NCI-H1105 treated with DMSO at 0.1 percent for 48 hours (cell line): ENCODE data around the gene CMIP.
"Not testable (repeated sequence)": the region's sequence is repeated elsewhere in the genome, so short reads cannot be mapped to it uniquely, and the experiment has no call there.

Experiments used
- DNase-seq: peaks from one replicate; lab custom pipeline; 2025; lab: John Stamatoyannopoulos, UW

The CMIP gene

DNA sequence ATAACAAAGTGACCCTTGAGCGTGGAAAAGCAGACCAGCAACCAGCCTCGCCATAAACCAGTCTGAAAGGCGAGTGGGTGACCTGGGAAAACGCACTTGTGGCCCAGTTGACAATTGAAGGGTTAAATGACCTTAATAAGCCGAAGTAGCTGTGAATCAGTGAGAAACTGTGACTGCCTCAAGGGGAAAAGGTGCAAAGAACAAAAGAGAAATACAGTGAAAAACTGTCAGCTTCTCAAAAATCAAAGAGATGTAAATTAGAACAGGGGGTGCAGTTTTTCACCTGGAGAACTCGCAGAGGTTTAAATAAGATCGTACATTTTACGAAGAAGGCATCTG is 124.1 kb downstream of the CMIP start:
- no peak for DNase-seq

DNA sequence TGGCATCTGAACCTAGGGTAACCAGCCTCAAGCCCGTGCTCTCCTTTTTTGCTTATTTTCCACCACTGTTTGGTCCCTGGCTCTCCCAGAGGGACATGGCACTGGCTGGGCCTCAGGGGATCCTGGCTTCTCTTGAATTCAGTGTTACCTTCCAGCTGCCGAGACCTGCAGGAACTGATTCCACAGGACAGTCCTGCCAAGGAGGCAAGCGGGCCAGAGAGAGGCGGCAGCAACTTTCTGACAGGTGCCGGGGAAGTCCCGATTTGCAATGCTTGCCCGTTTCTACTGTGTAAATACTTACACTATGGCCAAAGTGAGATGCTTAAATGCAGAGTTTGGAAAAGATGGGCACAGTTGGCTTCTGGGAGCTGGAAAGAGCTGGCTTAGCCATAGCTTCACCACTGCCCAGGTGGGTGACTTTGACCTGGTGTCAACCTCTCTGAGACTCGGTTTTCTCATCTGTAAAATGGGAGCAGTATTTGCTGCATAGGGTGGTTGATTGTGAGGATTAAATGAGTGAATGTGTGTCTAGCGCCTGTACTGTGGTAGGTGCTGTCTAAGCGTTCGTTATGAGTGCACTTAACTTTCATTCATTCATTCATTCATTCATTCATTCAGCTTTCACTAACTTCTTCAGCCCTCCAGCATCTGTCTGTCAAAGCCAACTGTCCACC is 124.9 kb downstream of the CMIP start:
- DNase-seq, result no peak

DNA sequence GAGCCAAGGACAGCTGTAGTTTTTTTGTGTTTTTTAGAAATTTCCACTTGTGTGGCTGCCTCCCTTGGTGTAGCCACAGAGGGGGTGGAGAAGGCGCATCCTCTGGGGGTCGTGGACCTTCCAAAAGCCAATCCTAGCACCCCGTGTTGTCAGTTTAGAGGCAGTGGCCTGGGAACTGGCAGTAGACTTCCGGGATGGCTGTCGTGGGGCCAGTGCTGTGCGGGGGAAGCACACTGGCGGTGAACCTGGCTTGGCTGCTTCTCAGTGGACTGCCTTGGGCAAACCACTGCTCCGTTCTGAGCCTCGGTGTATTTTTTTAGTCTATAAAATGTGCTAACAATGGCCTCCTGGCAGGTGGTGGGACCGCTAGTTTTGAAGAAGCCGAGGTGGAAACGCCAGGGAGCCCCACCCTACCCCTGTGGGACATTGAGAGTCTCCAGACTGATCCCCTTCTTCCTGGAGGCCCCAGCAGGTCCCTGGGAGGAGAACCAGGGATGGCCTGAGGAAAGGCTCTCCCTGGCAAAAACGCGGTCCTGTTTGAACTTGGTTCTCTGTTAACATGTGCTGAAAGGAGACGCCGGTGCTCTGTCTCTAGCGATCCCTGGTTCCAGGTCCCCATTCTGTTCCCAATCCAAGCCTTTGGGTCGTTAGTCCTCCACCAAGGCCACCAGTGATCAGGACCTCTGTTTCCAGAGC is 125.7 kb downstream of the CMIP start:
- no peak for DNase-seq

DNA sequence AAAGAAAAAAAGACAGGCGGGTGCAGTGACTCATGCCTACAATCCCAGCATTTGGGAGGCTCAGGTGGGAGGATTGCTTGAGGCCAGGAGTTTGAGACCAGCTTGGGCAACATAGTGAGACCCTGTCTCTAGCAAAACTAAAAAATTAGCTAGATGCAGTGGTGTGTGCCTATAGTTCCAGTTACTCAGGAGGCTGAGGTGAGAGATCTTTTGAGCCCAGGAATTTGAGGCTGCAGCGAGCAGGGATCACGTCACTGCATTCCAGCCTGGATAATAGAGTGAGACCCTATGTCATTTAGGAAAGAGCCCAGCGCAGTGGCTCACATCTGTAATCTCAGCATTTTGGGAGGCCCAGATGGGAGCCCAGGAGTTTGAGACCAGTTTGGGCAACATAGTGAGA is 126.6 kb downstream of the CMIP start:
- DNase-seq, result no peak

DNA sequence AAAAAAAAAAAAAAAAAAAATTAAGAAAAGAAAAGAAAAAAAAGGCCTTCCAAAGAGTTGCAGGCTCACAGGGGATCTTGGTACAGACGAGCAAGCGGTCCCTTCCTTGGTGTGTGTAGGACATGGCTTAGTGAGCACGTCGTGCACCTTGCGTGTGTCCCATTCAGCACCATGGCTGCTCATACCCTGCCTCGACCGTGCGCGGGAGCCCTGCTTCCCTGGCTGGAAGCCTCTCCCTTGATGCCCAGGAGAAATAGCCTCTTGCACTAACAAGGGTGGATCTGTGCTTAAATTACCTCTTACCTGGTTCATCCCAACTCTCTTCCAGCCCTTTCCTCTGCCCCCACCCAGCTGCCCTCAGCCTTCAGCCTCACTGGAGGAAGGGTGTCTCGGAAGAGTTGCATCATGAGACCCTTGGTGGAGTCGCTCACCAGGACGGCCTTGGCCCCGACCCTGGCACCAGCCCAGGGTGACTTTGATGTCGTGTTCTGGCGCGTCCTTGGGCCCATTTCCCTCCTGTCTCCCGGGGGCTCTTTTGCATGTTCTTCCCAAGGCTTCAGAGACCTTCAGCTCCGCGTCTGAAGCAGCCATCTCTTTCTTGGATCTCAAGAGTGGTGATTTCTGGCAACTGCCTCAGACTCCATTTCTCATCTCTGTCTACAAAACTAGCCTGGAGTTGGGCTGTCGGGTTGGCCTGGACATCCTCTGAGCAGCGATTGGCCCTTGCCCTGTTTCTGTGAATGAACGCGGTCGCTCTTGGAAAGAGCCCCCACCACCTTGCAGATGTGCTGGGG is 127.2 kb downstream of the CMIP start:
- DNase-seq, result no peak

DNA sequence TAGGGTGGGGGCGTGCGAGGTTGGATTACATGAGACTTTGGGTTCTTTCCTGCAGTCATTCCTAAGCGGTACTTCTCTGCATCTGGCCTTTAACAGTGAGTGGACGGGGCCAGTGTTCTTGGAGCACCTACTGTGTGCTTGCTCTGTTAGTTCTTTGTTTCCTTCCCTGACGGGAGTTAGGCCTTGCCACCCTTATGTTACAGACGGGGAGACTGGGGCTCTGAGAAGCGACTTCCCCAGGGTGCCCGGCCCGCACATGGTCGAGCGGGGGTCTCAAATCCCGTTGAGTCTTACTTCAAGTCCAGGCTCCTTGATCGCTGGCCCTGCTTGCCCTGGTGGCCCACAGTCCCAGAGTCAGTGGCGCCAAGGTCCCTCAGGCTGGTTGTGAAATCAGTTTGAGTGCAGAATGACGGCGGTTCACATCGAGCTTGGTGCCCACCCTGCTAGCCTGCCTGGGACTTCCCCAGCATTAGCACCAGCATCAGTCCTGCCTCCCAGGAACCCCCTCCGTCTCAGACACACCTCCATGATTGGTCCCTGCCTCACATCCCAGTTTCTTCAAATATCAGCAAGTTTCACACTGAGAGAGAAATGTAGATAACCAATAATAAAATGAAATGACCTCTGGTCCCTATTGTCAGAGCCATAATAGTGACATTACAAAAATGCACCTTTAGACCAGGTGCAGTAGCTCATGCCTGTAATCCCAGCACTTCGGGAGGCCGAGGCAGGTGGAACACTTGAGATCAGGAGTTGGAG is 128.0 kb downstream of the CMIP start:
- no peak for DNase-seq

DNA sequence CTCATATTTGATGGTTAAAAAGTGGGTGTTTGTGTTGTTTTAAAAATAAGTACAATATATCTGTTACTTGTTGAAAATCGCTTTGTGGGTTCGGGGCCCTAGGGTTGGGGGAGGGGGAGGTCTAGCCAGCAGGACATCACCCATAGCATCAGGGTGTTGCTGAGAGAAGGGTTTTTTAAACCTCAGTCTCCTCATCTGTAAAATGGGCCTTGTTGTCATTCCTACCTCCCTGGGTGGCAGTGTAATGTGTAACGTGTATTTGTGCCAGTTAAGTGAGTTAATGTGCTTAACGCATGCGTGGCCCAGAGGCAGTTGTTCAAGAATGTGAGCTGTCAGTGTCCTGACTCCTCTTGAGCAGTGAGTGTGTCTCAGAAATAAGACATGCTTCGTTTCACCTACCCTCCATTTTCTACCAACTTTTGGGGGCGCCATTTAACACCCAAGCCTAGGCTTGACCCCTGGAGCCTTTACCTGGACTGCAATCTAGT is 129.0 kb downstream of the CMIP start:
- DNase-seq, result no peak

DNA sequence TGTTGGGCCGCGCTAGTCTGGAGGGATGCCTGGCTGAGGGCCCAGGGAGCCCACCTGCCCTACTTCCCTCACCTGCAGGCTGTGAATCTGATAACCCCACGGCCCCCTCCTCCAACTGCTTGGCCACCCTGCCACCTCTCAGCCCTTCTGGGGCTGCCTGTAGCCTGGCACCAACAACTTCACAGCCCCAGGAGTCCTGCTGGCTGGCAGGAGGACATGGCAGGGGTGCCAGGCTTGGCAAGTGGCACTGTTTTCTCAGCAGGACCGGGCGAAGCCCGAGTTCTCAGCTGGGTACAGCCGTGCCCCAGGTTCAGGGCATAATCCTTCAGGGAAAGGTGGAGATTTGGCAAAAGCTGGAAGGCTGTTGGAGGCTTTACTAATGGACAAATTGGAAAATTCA is 129.6 kb downstream of the CMIP start:
- no peak for DNase-seq

DNA sequence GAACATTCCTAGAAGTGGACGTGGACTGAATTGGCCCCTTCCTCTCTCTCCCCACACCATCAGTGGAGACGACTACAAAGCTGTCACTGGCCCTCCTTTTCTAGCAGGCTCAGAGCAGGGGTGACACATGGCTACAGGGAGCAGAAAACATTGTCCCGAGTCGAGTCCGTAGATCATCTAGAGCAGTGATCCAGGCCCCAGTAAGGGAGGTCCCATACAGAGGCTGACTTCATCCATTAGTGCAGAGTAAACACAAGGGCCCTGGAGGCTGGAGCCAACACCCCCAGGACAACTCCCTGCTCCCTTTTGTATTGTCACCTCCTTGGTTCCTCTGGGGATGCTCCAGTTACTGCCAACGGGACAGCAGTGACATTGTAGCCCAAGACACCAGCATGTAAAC is 130.7 kb downstream of the CMIP start:
- DNase-seq, result no peak

DNA sequence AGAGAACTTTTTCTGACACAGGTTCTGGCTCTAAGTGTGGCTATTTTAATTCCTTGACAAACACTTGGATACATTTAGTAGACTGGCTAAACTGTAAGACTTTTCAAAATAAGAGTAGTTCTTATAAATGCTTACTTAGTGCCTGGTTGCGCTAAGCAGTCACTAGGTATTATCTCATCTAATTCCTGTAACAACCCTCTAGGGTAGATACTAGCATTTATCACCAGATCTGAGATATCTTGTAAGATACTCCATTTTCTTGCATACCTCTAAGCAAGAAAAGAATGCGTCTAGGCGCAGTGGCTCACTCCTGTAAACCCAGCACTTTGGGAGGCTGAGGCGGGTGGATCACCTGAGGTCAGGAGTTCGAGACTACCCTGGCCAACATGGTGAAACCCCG is 131.2 kb downstream of the CMIP start:
- DNase-seq, result no peak

DNA sequence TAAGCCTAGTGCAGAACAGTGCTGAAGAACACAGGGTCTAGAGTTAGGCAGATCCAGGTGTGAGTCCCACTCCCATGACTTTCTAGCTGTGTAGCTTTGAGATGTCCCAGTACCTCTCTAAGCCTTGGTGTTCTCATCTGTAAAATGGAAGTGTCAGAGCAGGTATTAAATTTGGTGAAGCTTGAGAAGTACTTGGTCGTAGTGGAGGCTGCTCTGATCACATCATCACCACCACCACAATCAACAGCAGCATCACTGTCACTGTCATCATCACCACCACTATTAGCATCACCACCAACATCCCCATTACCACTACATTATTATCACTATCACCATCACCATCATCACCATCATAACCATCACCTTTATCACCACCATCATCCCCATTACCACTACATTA is 132.1 kb downstream of the CMIP start:
- no peak for DNase-seq

DNA sequence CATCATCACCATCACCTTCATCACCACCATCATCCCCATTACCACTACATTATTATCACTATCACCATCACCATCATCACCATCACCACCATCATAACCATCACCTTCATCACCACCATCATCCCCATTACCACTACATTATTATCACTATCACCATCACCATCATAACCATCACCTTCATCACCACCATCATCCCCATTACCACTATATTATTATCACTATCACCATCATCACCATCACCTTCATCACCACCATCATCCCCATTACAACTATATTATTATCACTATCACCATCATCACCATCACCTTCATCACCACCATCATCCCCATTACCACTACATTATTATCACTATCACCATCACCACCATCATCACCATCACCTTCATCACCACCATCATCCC is 132.7 kb downstream of the CMIP start:
- not testable (repeated sequence) for DNase-seq

DNA sequence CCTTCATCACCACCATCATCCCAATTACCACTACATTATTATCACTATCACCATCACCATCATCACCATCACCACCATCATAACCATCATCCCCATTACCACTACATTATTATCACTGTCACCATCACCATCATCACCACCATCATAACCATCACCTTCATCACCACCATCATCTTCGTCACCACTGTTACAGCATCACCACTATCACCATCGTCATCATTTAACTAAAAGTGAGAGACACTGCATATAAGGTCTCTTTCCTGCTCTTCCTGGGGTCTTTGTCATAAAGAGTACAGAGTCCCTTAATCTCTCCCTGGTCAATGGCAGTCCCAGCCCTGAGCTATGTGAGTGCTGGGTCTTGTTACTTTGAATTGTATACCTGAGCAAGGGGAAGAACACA is 133.5 kb downstream of the CMIP start:
- DNase-seq, result no peak

DNA sequence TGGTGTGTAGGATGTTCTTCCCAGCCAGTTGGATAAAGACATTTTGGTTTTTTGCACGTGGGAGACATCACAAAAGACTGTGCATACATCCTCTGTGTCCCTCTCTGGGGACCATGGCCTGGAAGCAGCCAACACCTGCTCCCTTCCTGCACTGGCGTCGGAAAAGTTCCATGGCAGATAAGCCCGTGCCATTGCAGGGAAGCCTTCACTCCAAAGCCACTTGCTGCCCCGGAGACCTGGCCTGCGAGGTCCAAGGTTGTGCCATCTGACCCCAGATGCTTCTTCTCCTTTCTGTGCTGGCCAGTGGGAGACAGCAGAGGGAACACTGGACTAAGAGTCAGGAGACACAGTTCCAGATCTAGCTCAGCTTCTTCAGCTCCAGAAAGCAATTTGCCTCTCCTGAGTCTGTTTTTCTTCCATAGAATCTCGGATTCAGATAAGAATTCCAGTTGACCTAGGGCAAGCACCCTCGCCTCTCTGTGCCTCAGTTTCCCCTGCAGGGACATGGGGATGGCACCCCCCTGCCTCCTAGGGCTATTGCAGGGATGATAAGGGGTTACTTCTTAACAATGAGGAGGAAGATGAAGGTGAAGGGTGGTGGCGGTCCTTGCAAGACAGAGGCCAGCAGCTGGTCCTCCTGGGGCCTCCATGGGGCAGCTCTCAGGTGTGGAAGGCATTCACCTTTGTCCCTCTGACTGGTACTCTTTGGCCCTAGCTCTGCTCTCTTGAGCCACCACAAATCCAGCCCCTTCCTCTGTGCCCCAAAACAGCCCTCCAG is 134.2 kb downstream of the CMIP start:
- no peak for DNase-seq

DNA sequence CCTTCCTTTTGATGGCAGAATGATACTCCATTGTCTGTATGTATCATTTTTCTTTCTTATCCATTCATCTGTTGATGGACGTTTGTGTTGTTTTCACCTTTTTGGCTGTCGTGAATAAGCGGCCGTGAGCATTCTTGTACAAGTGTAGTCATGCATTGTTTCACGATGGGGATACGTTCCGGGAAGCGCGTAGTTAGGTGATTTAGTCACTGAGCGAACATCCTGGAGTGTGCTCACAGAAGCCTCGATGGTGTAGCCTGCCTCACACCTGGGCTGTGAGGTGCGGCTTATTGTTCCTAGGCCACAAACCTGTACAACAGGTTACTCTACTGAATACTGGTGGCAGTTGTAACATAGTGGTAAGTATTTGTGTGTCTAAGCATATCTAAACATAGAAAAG is 136.5 kb downstream of the CMIP start:
- no peak for DNase-seq

DNA sequence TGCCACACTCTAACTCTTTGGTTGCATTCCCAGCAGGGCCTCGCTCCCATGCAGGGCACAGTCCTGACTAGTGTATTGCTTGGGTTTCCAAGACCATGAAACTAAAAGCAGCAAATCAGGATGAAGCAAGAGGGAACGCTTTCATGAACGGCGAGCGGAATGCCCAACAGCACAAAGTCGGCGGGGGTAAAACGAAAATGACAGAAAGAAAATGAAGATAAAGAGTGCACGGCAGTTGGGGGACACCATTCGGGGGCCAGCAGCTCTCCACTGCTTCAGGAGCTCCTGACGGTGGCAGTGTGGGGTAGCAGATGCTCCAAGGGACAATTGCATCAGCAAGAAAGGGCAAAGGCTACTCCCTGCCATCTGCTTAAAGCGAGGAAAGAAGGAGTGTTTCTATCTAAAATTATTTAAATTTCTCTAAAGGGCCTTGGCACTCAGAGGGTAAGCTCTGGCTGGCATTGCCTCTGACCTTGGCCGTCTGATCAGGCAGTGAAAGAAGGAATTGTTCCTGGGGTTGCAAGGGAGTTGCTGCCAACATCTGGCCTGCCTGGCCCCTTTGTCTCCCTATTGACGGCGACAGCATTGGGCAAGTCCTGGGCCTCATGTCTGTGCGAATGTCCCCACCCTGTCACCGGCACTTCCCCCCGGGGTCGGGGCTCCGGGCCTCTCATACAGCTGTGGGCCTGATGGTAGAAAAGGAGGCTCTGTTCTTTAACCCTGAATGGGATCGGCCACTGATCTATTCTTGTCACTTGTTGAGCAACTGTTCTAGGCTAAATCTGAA is 138.2 kb downstream of the CMIP start:
- no peak for DNase-seq

DNA sequence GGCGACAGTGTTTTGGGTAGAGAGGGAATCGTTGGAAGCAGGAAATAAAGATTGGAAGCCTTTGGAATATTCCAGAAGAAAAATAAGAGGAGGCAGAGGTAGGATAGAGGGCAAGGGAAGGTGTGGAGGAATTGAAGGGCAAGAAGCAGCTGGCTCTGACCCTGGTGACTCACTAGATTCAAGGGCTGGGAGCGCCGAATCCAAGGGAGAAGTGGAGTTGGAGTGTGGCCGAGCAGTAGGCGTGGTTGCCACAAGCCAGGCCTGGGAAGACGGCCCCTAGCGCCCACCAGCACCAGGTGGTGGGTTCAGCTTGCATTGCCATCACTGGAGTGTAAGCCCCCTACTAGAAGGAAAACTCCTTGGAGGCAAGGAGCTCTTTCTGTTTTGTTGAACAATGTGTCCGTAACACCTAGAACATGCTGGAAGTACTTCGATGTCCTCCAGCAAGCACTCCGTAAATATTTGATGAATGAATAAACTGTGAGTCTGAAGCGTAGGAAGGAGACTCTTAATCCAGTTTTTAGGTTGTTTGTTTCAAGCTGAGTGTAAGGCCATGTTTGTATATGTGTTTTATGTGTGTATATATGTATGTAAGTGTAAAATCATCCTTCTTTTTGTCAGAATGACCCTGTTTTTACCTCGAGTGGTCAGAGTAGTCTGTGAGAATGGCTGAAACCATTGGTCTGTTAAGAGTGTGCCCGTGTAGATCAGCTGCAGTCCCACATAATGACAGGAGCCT is 139.5 kb downstream of the CMIP start:
- DNase-seq, result no peak

DNA sequence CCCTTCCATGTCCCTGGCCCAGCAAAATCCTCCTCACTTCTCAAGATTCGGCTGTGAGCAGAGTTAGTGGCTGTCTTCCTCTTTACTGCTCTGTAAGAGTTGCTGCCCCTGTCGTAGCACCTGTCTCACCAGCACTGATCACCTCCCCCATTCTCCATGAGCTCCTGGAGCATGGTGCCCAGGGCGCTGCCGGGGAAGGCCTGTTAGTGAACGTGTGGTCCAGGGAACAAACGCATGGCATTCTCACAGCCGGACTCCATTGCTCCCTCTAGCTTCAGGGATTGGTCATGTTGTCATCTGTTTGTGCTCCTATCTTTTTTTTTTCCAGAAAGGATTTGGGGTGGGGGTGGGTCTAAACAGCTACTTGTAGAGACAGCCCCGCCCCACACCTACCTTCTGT is 141.2 kb downstream of the CMIP start:
- DNase-seq, result no peak

DNA sequence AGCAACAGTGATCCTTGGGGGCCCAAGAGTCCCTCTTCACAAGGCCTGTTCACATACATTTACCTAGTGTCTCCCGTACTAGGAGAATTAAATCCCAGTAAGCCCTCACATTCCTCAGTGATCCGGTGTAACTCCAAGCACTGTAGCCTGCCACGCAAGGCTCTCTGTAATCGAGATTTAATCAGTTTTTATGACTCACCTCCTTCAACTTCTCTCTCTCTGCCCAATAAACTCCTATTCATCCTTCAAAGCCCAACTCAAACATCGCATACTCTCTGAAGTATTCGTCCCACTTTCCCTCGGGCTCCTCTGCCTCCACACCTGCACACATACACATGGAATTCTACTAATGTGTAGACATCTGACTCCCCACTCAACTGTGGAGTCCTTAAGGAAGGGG is 141.8 kb downstream of the CMIP start:
- no peak for DNase-seq

DNA sequence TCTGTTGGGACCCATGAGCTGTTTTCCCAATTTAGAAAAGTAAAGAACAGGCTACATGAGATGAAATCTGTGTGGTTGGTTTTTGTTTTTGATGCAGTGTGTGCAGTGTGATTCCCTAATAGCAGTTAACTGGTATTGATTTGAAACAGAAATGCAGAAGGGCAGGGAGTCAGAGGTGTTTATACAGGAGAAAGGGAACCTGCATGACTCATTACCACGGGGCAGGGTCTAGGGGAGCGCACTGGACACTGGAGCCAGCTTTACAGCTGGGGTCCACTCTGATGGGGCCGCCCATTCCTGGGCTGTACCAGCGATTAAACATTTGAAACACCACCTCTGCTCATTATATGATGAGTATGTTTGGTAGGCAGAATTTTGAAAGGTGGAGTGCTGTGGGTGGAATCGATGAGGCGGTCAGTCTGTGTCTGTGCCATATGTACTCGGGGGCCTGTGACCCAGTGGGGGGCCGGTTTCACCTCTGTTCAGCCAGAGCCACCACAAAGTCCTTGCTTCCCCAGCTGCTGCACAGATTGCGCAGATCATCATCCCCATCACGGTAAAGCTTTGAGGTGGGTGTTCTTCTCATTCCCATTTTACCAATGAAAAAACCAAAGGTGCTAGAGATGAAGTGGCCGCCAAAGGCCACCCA is 142.5 kb downstream of the CMIP start:
- DNase-seq, result no peak
